CD8-positive, alpha-beta memory T cell (primary cell): ENCODE results near the gene UBE2G2. TPM values are rescaled to one million over a fixed set of nuclear protein-coding genes. Genes with fewer than 3 reads are reported as not detected.

Source experiments
- CTCF ChIA-PET: fragments of 350-600 bp; sonication (Branson Sonifier 250); formaldehyde crosslinking; loops from one replicate; lab custom pipeline; 2021; ENCODE audit warnings: antibody characterized with exemption; lab: Charles Lee
- POLR2A ChIA-PET: fragments of 350-600 bp; sonication (Branson Sonifier 250); formaldehyde crosslinking; loops from one replicate; lab custom pipeline; 2021; ENCODE audit warnings: antibody characterized with exemption; lab: Charles Lee
- DNase-seq, 5 donors: peaks; one replicate each; pipeline versions ENCODE4 v3.0.0 to v3.0.0-alpha.2; 2020 to 2022; ENCODE audit warnings: mixed read lengths in 1 of 5
- H3K27ac ChIP-seq: one replicate; pipeline ENCODE4 v1.7.0; 2013; ENCODE audit warnings: low read depth, mild to moderate bottlenecking, low read length, moderate library complexity
- H3K27me3 ChIP-seq: 2 replicates; pipeline ENCODE4 v1.7.0; 2013; ENCODE audit warnings: low read length, mild to moderate bottlenecking; ENCODE audit not compliant: insufficient read depth, poor library complexity, severe bottlenecking
- H3K36me3 ChIP-seq: 2 replicates; pipeline ENCODE4 v1.7.0; 2013; ENCODE audit warnings: mild to moderate bottlenecking, low read length, moderate library complexity; ENCODE audit not compliant: insufficient read depth
- H3K4me1 ChIP-seq: 2 replicates; pipeline ENCODE4 v1.7.0; 2013; ENCODE audit warnings: mild to moderate bottlenecking, low read length, moderate library complexity; ENCODE audit not compliant: insufficient read depth
- H3K4me3 ChIP-seq: 2 replicates; pipeline ENCODE4 v1.7.0; 2013; ENCODE audit warnings: mild to moderate bottlenecking, low read length
- H3K9me3 ChIP-seq: 2 replicates; pipeline ENCODE4 v1.7.0; 2013; ENCODE audit warnings: mild to moderate bottlenecking, low read length
- H3K27ac Mint-ChIP-seq, 8 donors: one replicate each; pipeline ENCODE4 v1.8.0; 2020 to 2021; ENCODE audit warnings: mixed read lengths in 8 of 8, mild to moderate bottlenecking in 6 of 8, inconsistent platforms in 3 of 8, moderate library complexity in 3 of 8
- H3K27me3 Mint-ChIP-seq, 2 donors: one replicate each; pipeline ENCODE4 v1.8.0; 2020 to 2021; ENCODE audit warnings: mixed read lengths in 2 of 2, mild to moderate bottlenecking in 1 of 2, moderate library complexity in 1 of 2
- H3K36me3 Mint-ChIP-seq, 3 donors: one replicate each; pipeline ENCODE4 v1.8.0; 2020 to 2021; ENCODE audit warnings: mixed read lengths in 3 of 3, inconsistent platforms in 1 of 3, mild to moderate bottlenecking in 1 of 3
- H3K4me1 Mint-ChIP-seq, 3 donors: one replicate each; pipeline ENCODE4 v1.8.0; 2020 to 2021; ENCODE audit warnings: mixed read lengths in 3 of 3, inconsistent platforms in 1 of 3, mild to moderate bottlenecking in 1 of 3
- H3K4me3 Mint-ChIP-seq, 7 donors: one replicate each; pipeline ENCODE4 v1.8.0; 2020 to 2021; ENCODE audit warnings: mixed read lengths in 7 of 7, mild to moderate bottlenecking in 6 of 7, moderate library complexity in 4 of 7, inconsistent platforms in 2 of 7
- H3K9me3 Mint-ChIP-seq, 5 donors: one replicate each; pipeline ENCODE4 v1.8.0; 2020 to 2022; ENCODE audit warnings: mixed read lengths in 5 of 5, mild to moderate bottlenecking in 3 of 5, moderate library complexity in 2 of 5, inconsistent platforms in 1 of 5
- polyA plus RNA-seq: library from polyadenylated mRNA; unstranded; fragments of 300-500 nt; fragmentation: Illumina TruSeq; gene quantifications from one replicate; pipeline ENCODE4 v1.2.3, GENCODE V29; 2021
- total RNA-seq, 2 experiments: library from RNA; stranded (reverse); gene quantifications; one replicate each; pipeline ENCODE4 v1.2.3, GENCODE V29; 2021

The UBE2G2 gene
- total and polyA plus RNA-seq, 3 experiments from 2014 or later, result 60.1 to 116 (median 112) TPM

- peak overlapping the region in 2 of 8 donors; percentile 7 to 32 for H3K27ac Mint-ChIP-seq
- H3K4me1 Mint-ChIP-seq, result peaks cover 11 to 22% (median 16%) of the 10 kb centered on the region in 3 donors
- Histone ChIP-seq H3K4me1 (peaks cover 20% of the 10 kb centered on the region), H3K27me3 (no peaks in the 10 kb centered on the region), H3K4me3 (no peak overlapping the region), H3K36me3 (no peaks in the 10 kb centered on the region), H3K27ac (no peak overlapping the region), H3K9me3 (no peaks in the 10 kb centered on the region)
- H3K36me3 Mint-ChIP-seq, result peaks cover 0 to 5% (median 0%) of the 10 kb centered on the region in 3 donors
- DNase-seq, result no peak
- POLR2A ChIA-PET, result no interaction called here
- H3K27me3 Mint-ChIP-seq, result no peaks in the 10 kb centered on the region
- CTCF ChIA-PET, result interaction anchor here (1.8 kb wide), 1 partner anchor 30 kb away, joined by 5 read pairs; no protein-coding TSS in a partner anchor
- no peak overlapping the region for H3K4me3 Mint-ChIP-seq
- no peaks in the 10 kb centered on the region for H3K9me3 Mint-ChIP-seq
Observed at GRCh38 chr21:44763451-44764318, 37.9 kb downstream of the UBE2G2 start.

- Mint-ChIP-seq H3K36me3 (peaks cover 0 to 2% (median 0%) of the 10 kb centered on the region in 3 donors), H3K4me3 (no peak overlapping the region), H3K27me3 (no peaks in the 10 kb centered on the region), H3K27ac (peak overlapping the region in 3 of 8 donors; percentile 7 to 32 (median 23)), H3K9me3 (no peaks in the 10 kb centered on the region), H3K4me1 (peaks cover 11 to 22% (median 16%) of the 10 kb centered on the region in 3 donors)
- ChIA-PET CTCF (interaction anchor here (1.8 kb wide), 1 partner anchor 30 kb away, joined by 5 read pairs; no protein-coding TSS in a partner anchor), POLR2A (no interaction called here)
- Histone ChIP-seq H3K27ac (no peak overlapping the region), H3K9me3 (no peaks in the 10 kb centered on the region), H3K4me3 (no peak overlapping the region), H3K27me3 (no peaks in the 10 kb centered on the region), H3K36me3 (no peaks in the 10 kb centered on the region), H3K4me1 (peaks cover 20% of the 10 kb centered on the region)
- no peak for DNase-seq
Observed at GRCh38 chr21:44763050-44763378, 38.6 kb downstream of the UBE2G2 start.

GRCh38 chr21:44762221-44763049, 39.2 kb downstream of the UBE2G2 start:
- CTCF ChIA-PET, result interaction anchor here (1.8 kb wide), 1 partner anchor 31 kb away, joined by 5 read pairs; no protein-coding TSS in a partner anchor
- H3K27ac ChIP-seq, result no peak overlapping the region
- H3K27ac Mint-ChIP-seq, result peak overlapping the region in 1 of 8 donors; percentile 23
- H3K4me3 ChIP-seq, result no peak overlapping the region
- peaks cover 0 to under 1% (median 0%) of the 10 kb centered on the region in 3 donors for H3K36me3 Mint-ChIP-seq
- no peaks in the 10 kb centered on the region for H3K9me3 Mint-ChIP-seq
- no peaks in the 10 kb centered on the region for H3K36me3 ChIP-seq
- peaks cover 11 to 22% (median 16%) of the 10 kb centered on the region in 3 donors for H3K4me1 Mint-ChIP-seq
- H3K27me3 ChIP-seq, result no peaks in the 10 kb centered on the region
- POLR2A ChIA-PET, result no interaction called here
- peaks cover 20% of the 10 kb centered on the region for H3K4me1 ChIP-seq
- no peaks in the 10 kb centered on the region for H3K9me3 ChIP-seq
- H3K27me3 Mint-ChIP-seq, result no peaks in the 10 kb centered on the region
- DNase-seq, result no peak
- H3K4me3 Mint-ChIP-seq, result no peak overlapping the region

- POLR2A ChIA-PET, result no interaction called here
- H3K9me3 ChIP-seq, result no peaks in the 10 kb centered on the region
- Mint-ChIP-seq H3K27ac (peak overlapping the region in 1 of 8 donors; percentile 17), H3K36me3 (no peaks in the 10 kb centered on the region), H3K9me3 (no peaks in the 10 kb centered on the region), H3K4me3 (no peak overlapping the region), H3K4me1 (peaks cover 11 to 22% (median 16%) of the 10 kb centered on the region in 3 donors), H3K27me3 (no peaks in the 10 kb centered on the region)
- H3K36me3 ChIP-seq, result no peaks in the 10 kb centered on the region
- H3K27me3 ChIP-seq, result no peaks in the 10 kb centered on the region
- no peak overlapping the region for H3K4me3 ChIP-seq
- CTCF ChIA-PET, result interaction anchor here (1.4 to 1.8 kb wide), 2 partner anchors 32 to 251 kb away, joined by 5 read pairs; no protein-coding TSS in a partner anchor
- H3K4me1 ChIP-seq, result peaks cover 20% of the 10 kb centered on the region
- DNase-seq, result no peak
- no peak overlapping the region for H3K27ac ChIP-seq
Observed at GRCh38 chr21:44761747-44762208, 39.8 kb downstream of the UBE2G2 start.

- Mint-ChIP-seq H3K27me3 (no peaks in the 10 kb centered on the region), H3K27ac (peak overlapping the region in 2 of 8 donors; percentile 12 to 17), H3K4me3 (peak overlapping the region in 1 of 7 donors; percentile 59), H3K4me1 (peaks cover 11 to 16% (median 14%) of the 10 kb centered on the region in 3 donors), H3K9me3 (no peaks in the 10 kb centered on the region), H3K36me3 (no peaks in the 10 kb centered on the region)
- H3K9me3 ChIP-seq, result no peaks in the 10 kb centered on the region
- no peak overlapping the region for H3K4me3 ChIP-seq
- no peak for DNase-seq
- H3K36me3 ChIP-seq, result no peaks in the 10 kb centered on the region
- ChIA-PET CTCF (interaction anchor here (1.4 kb wide), 1 partner anchor 250 kb away, joined by 5 read pairs; no protein-coding TSS in a partner anchor), POLR2A (no interaction called here)
- no peaks in the 10 kb centered on the region for H3K27me3 ChIP-seq
- H3K4me1 ChIP-seq, result peaks cover 17% of the 10 kb centered on the region
- no peak overlapping the region for H3K27ac ChIP-seq
Observed at GRCh38 chr21:44761011-44761729, 40.5 kb downstream of the UBE2G2 start.

DNA sequence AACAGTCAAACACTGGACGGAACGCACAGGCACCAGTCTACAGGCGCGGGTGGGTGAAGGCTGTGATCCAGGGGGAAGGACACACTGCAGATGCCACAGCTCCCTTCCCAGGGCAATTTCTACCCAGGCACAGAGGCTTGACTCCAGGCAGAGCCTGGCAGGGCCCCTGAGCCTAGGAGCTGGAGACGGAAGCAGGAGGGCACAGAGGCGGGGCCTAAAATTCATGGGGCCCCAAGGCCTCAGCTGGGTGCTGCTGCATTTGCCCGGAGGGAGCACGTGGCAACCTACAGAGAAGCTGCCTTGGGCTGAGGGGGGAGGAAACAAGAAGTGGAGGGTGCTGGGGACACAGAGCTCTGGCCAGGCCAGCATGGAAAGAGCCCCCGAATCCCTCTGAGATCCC, 41.2 kb downstream of the UBE2G2 start:
- POLR2A ChIA-PET, result no interaction called here

GRCh38 chr21:44759628-44760285, 41.9 kb downstream of the UBE2G2 start:
- no peaks in the 10 kb centered on the region for H3K27me3 Mint-ChIP-seq
- ChIA-PET CTCF (no interaction called here), POLR2A (no interaction called here)
- H3K4me1 Mint-ChIP-seq, result peaks cover 0 to 3% (median 3%) of the 10 kb centered on the region in 3 donors
- H3K4me3 Mint-ChIP-seq, result no peak overlapping the region
- DNase-seq, result peak in 1 of 5 donors; percentile 20
- no peak overlapping the region for H3K27ac Mint-ChIP-seq
- H3K36me3 ChIP-seq, result no peaks in the 10 kb centered on the region
- no peaks in the 10 kb centered on the region for H3K9me3 Mint-ChIP-seq
- H3K9me3 ChIP-seq, result no peaks in the 10 kb centered on the region
- H3K36me3 Mint-ChIP-seq, result no peaks in the 10 kb centered on the region
- H3K27me3 ChIP-seq, result no peaks in the 10 kb centered on the region
- peaks cover 3% of the 10 kb centered on the region for H3K4me1 ChIP-seq
- H3K27ac ChIP-seq, result no peak overlapping the region
- no peak overlapping the region for H3K4me3 ChIP-seq

More for the DNA sequence above, 41.2 kb downstream of the UBE2G2 start:
- H3K27me3 ChIP-seq, result no peaks in the 10 kb centered on the region
- H3K27ac Mint-ChIP-seq, result no peak overlapping the region
- H3K9me3 ChIP-seq, result no peaks in the 10 kb centered on the region
- H3K36me3 ChIP-seq, result no peaks in the 10 kb centered on the region
- no peak overlapping the region for H3K27ac ChIP-seq
- H3K4me3 Mint-ChIP-seq, result no peak overlapping the region
- peaks cover 5 to 9% (median 8%) of the 10 kb centered on the region in 3 donors for H3K4me1 Mint-ChIP-seq
- CTCF ChIA-PET, result interaction anchor here (1.4 kb wide), 1 partner anchor 250 kb away, joined by 5 read pairs; no protein-coding TSS in a partner anchor
- peak in 1 of 5 donors; percentile 30 for DNase-seq
- no peaks in the 10 kb centered on the region for H3K9me3 Mint-ChIP-seq
- no peak overlapping the region for H3K4me3 ChIP-seq
- H3K36me3 Mint-ChIP-seq, result no peaks in the 10 kb centered on the region
- no peaks in the 10 kb centered on the region for H3K27me3 Mint-ChIP-seq
- peaks cover 9% of the 10 kb centered on the region for H3K4me1 ChIP-seq
